CD4-positive, alpha-beta T cell treated with Interleukin-17A for 1 hour (primary cell): ENCODE measurements around the gene MRPS34.

ENCODE experiments used
- DNase-seq: peaks from one replicate; pipeline ENCODE4 v3.0.0-alpha.2; 2020

MRPS34 gene

DNA sequence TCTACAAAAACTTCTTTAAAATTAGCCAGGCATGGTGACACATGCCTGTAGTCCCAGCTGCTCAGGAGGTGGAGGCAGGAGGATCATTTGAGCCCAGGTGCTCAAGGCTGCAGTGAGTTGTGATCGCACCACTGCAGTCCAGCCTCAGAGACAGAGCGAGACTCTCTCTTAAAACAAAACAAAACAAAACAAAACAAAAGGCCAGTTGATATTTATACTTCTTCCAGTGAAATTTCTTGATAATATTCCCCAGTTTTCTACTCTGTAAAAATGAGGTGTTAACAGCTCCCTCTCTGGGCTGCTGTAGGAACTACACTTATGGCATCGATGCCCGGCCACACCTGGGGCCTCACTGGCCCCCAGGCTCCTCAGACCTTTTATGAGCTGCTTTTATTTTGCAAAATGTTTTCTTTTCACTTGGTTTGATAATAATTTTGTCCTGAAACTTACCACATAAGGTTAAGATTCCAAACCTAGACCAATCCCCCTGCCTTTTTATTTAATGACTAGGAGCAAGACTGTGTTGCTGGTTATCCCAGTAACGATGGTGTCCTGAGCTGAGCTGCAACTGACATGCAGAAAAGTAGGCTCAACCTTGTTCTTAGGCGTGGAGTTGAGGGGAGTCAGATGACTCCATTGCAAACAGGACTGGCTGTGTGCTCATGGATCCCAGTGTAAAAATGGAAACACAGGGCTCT is 49.3 kb downstream of the MRPS34 start:
- DNase-seq: peak; percentile 58
